GM18511 (cell line): ENCODE measurements around the gene RER1.

ENCODE experiments used
- ATAC-seq: cut with Tn5 transposase; IDR thresholded peaks from one replicate; pipeline ENCODE4 v1.9.1; 2021; ENCODE audit warnings: mild to moderate bottlenecking, moderate library complexity; ENCODE audit not compliant: unreplicated experiment

The RER1 gene

GRCh38 chr1:2442661-2443060, 51.0 kb downstream of the RER1 start:
- ATAC-seq: no peak

- no peak for ATAC-seq
Measured at GRCh38 chr1:2443277-2444137, 51.9 kb downstream of the RER1 start.

GRCh38 chr1:2444138-2444591, 52.5 kb downstream of the RER1 start:
- no peak for ATAC-seq

GRCh38 chr1:2445162-2445822, 53.7 kb downstream of the RER1 start:
- ATAC-seq: no peak

GRCh38 chr1:2445823-2446215, 54.2 kb downstream of the RER1 start:
- ATAC-seq: no peak

- ATAC-seq: no peak
Measured at GRCh38 chr1:2446394-2446793, 54.8 kb downstream of the RER1 start.

- no peak for ATAC-seq
Measured at GRCh38 chr1:2446861-2447260, 55.2 kb downstream of the RER1 start.

- ATAC-seq: no peak
Measured at GRCh38 chr1:2447276-2448097, 55.8 kb downstream of the RER1 start.

- ATAC-seq: no peak
Measured at GRCh38 chr1:2448098-2448445, 56.4 kb downstream of the RER1 start.

- ATAC-seq: no peak
Measured at GRCh38 chr1:2449636-2450454, 58.2 kb downstream of the RER1 start.

GRCh38 chr1:2451741-2452140, 60.1 kb downstream of the RER1 start:
- no peak for ATAC-seq

- ATAC-seq: no peak
Measured at GRCh38 chr1:2452201-2452931, 60.7 kb downstream of the RER1 start.

GRCh38 chr1:2452932-2453315, 61.3 kb downstream of the RER1 start:
- ATAC-seq: no peak

- ATAC-seq: no peak
Measured at GRCh38 chr1:2454227-2454626, 62.6 kb downstream of the RER1 start.
